Measurements from ENCODE around the gene ALKBH5. TPM values are rescaled to one million over a fixed set of nuclear protein-coding genes. Genes with fewer than 3 reads are reported as not detected.

Gene ALKBH5
- total and polyA plus RNA-seq, 9 of the 15 experiments (the other 6 are each of a cell fraction or from before 2014, with no cell fraction given), result 11.4 to 70.0 (median 47.4) TPM

Other genes with a start within 250 kb of the ALKBH5 start
Only the 7 nearest of the 13 such genes appear.
- gene DRG2, start 95.9 kb upstream of the ALKBH5 start, total RNA-seq (2014; rRNA removed), result 30.5 and 43.1 TPM in 2 replicates
- gene DRG2, start 95.9 kb upstream of the ALKBH5 start, total RNA-seq (2014; rRNA removed; fragmentation: Illumina TruSeq; extraction: Trizol), result 18.0 and 19.3 TPM in 2 replicates
- 29.1 and 30.2 TPM in 2 replicates for gene DRG2, start 95.9 kb upstream of the ALKBH5 start, total RNA-seq (2015; rRNA removed; fragmentation: Illumina TruSeq; extraction: Trizol)
- 36.7 and 37.9 TPM in 2 replicates for gene DRG2, start 95.9 kb upstream of the ALKBH5 start, total RNA-seq (2021)
- 19.0 and 25.2 TPM in 2 replicates for gene DRG2, start 95.9 kb upstream of the ALKBH5 start, polyA plus RNA-seq (2011; rRNA removed)
- gene DRG2, start 95.9 kb upstream of the ALKBH5 start, polyA plus RNA-seq (2014; fragmentation: Illumina TruSeq; extraction: Trizol), result 29.7 and 34.7 TPM in 2 replicates
- gene DRG2, start 95.9 kb upstream of the ALKBH5 start, polyA plus RNA-seq (2014; fragmentation: Nextera tagmentation; extraction: Ambion mirVana), result 10 to 100 TPM in 1 of 2 experiments, 1 to 10 TPM in 1; 6.6 to 16.4 TPM
- 26.1 and 27.5 TPM in 2 replicates for gene DRG2, start 95.9 kb upstream of the ALKBH5 start, polyA plus RNA-seq (2014; rRNA removed)
- 0.04 and 0.05 TPM in 2 replicates for gene MYO15A, start 75.1 kb upstream of the ALKBH5 start, total RNA-seq (2014; rRNA removed)
- 0.10 and 0.11 TPM in 2 replicates for gene MYO15A, start 75.1 kb upstream of the ALKBH5 start, total RNA-seq (2014; rRNA removed; fragmentation: Illumina TruSeq; extraction: Trizol)
- 0.07 TPM in 1 of 2 replicates, not detected in the other for gene MYO15A, start 75.1 kb upstream of the ALKBH5 start, total RNA-seq (2015; rRNA removed; fragmentation: Illumina TruSeq; extraction: Trizol)
- gene MYO15A, start 75.1 kb upstream of the ALKBH5 start, total RNA-seq (2021), result 0.18 and 0.47 TPM in 2 replicates
- 0.88 and 1.1 TPM in 2 replicates for gene MYO15A, start 75.1 kb upstream of the ALKBH5 start, polyA plus RNA-seq (2011; rRNA removed)
- gene MYO15A, start 75.1 kb upstream of the ALKBH5 start, polyA plus RNA-seq (2014; fragmentation: Illumina TruSeq; extraction: Trizol), result 0.39 and 0.40 TPM in 2 replicates
- gene MYO15A, start 75.1 kb upstream of the ALKBH5 start, polyA plus RNA-seq (2014; fragmentation: Nextera tagmentation; extraction: Ambion mirVana), result under 1 TPM in 1 of 2 experiments, not detected in 1; 0.11 TPM
- 0.19 and 1.1 TPM in 2 replicates for gene MYO15A, start 75.1 kb upstream of the ALKBH5 start, polyA plus RNA-seq (2014; rRNA removed)
- 8.2 and 11.3 TPM in 2 replicates for gene LLGL1, start 41.8 kb downstream of the ALKBH5 start, total RNA-seq (2014; rRNA removed)
- gene LLGL1, start 41.8 kb downstream of the ALKBH5 start, total RNA-seq (2014; rRNA removed; fragmentation: Illumina TruSeq; extraction: Trizol), result 1.4 and 1.7 TPM in 2 replicates
- 4.0 and 4.2 TPM in 2 replicates for gene LLGL1, start 41.8 kb downstream of the ALKBH5 start, total RNA-seq (2015; rRNA removed; fragmentation: Illumina TruSeq; extraction: Trizol)
- 12.4 and 12.9 TPM in 2 replicates for gene LLGL1, start 41.8 kb downstream of the ALKBH5 start, total RNA-seq (2021)
- 6.4 and 9.2 TPM in 2 replicates for gene LLGL1, start 41.8 kb downstream of the ALKBH5 start, polyA plus RNA-seq (2011; rRNA removed)
- gene LLGL1, start 41.8 kb downstream of the ALKBH5 start, polyA plus RNA-seq (2014; fragmentation: Illumina TruSeq; extraction: Trizol), result 3.7 and 8.4 TPM in 2 replicates
- gene LLGL1, start 41.8 kb downstream of the ALKBH5 start, polyA plus RNA-seq (2014; fragmentation: Nextera tagmentation; extraction: Ambion mirVana), result under 1 TPM in 1 of 2 experiments, not detected in 1; 0.11 TPM
- 10.7 and 11.9 TPM in 2 replicates for gene LLGL1, start 41.8 kb downstream of the ALKBH5 start, polyA plus RNA-seq (2014; rRNA removed)
- 82.5 and 117 TPM in 2 replicates for gene FLII, start 74.9 kb downstream of the ALKBH5 start, total RNA-seq (2014; rRNA removed)
- 57.2 and 64.8 TPM in 2 replicates for gene FLII, start 74.9 kb downstream of the ALKBH5 start, total RNA-seq (2014; rRNA removed; fragmentation: Illumina TruSeq; extraction: Trizol)
- 65.9 and 71.4 TPM in 2 replicates for gene FLII, start 74.9 kb downstream of the ALKBH5 start, total RNA-seq (2015; rRNA removed; fragmentation: Illumina TruSeq; extraction: Trizol)
- gene FLII, start 74.9 kb downstream of the ALKBH5 start, total RNA-seq (2021), result 116 and 121 TPM in 2 replicates
- gene FLII, start 74.9 kb downstream of the ALKBH5 start, polyA plus RNA-seq (2011; rRNA removed), result 126 and 140 TPM in 2 replicates
- gene FLII, start 74.9 kb downstream of the ALKBH5 start, polyA plus RNA-seq (2014; fragmentation: Illumina TruSeq; extraction: Trizol), result 92.6 and 108 TPM in 2 replicates
- 10 to 100 TPM; 11.7 to 14.4 TPM for gene FLII, start 74.9 kb downstream of the ALKBH5 start, polyA plus RNA-seq (2014; fragmentation: Nextera tagmentation; extraction: Ambion mirVana)
- gene FLII, start 74.9 kb downstream of the ALKBH5 start, polyA plus RNA-seq (2014; rRNA removed), result 86.9 and 88.9 TPM in 2 replicates
- 4.0 and 6.4 TPM in 2 replicates for gene MIEF2, start 76.8 kb downstream of the ALKBH5 start, total RNA-seq (2014; rRNA removed)
- gene MIEF2, start 76.8 kb downstream of the ALKBH5 start, total RNA-seq (2014; rRNA removed; fragmentation: Illumina TruSeq; extraction: Trizol), result 0.77 and 1.2 TPM in 2 replicates
- gene MIEF2, start 76.8 kb downstream of the ALKBH5 start, total RNA-seq (2015; rRNA removed; fragmentation: Illumina TruSeq; extraction: Trizol), result 2.4 and 2.8 TPM in 2 replicates
- 7.8 and 8.2 TPM in 2 replicates for gene MIEF2, start 76.8 kb downstream of the ALKBH5 start, total RNA-seq (2021)
- gene MIEF2, start 76.8 kb downstream of the ALKBH5 start, polyA plus RNA-seq (2011; rRNA removed), result 3.0 and 5.9 TPM in 2 replicates
- 1.6 and 3.6 TPM in 2 replicates for gene MIEF2, start 76.8 kb downstream of the ALKBH5 start, polyA plus RNA-seq (2014; fragmentation: Illumina TruSeq; extraction: Trizol)
- under 1 TPM; 0.10 to 0.21 TPM for gene MIEF2, start 76.8 kb downstream of the ALKBH5 start, polyA plus RNA-seq (2014; fragmentation: Nextera tagmentation; extraction: Ambion mirVana)
- 3.8 and 4.7 TPM in 2 replicates for gene MIEF2, start 76.8 kb downstream of the ALKBH5 start, polyA plus RNA-seq (2014; rRNA removed)
- 25.5 and 33.2 TPM in 2 replicates for gene TOP3A, start 131.2 kb downstream of the ALKBH5 start, total RNA-seq (2014; rRNA removed)
- 24.7 and 25.6 TPM in 2 replicates for gene TOP3A, start 131.2 kb downstream of the ALKBH5 start, total RNA-seq (2014; rRNA removed; fragmentation: Illumina TruSeq; extraction: Trizol)
- 27.0 and 30.0 TPM in 2 replicates for gene TOP3A, start 131.2 kb downstream of the ALKBH5 start, total RNA-seq (2015; rRNA removed; fragmentation: Illumina TruSeq; extraction: Trizol)
- 48.2 and 49.7 TPM in 2 replicates for gene TOP3A, start 131.2 kb downstream of the ALKBH5 start, total RNA-seq (2021)
- 18.3 and 23.0 TPM in 2 replicates for gene TOP3A, start 131.2 kb downstream of the ALKBH5 start, polyA plus RNA-seq (2011; rRNA removed)
- gene TOP3A, start 131.2 kb downstream of the ALKBH5 start, polyA plus RNA-seq (2014; fragmentation: Illumina TruSeq; extraction: Trizol), result 25.8 TPM in 2 replicates
- gene TOP3A, start 131.2 kb downstream of the ALKBH5 start, polyA plus RNA-seq (2014; fragmentation: Nextera tagmentation; extraction: Ambion mirVana), result 1 to 10 TPM; 5.2 to 7.6 TPM
- 16.4 and 22.7 TPM in 2 replicates for gene TOP3A, start 131.2 kb downstream of the ALKBH5 start, polyA plus RNA-seq (2014; rRNA removed)
- gene SMCR8, start 131.5 kb downstream of the ALKBH5 start, total RNA-seq (2014; rRNA removed), result 4.9 and 6.4 TPM in 2 replicates
- gene SMCR8, start 131.5 kb downstream of the ALKBH5 start, total RNA-seq (2014; rRNA removed; fragmentation: Illumina TruSeq; extraction: Trizol), result 4.9 and 5.3 TPM in 2 replicates
- 7.2 and 7.5 TPM in 2 replicates for gene SMCR8, start 131.5 kb downstream of the ALKBH5 start, total RNA-seq (2015; rRNA removed; fragmentation: Illumina TruSeq; extraction: Trizol)
- 7.8 and 8.8 TPM in 2 replicates for gene SMCR8, start 131.5 kb downstream of the ALKBH5 start, total RNA-seq (2021)
- gene SMCR8, start 131.5 kb downstream of the ALKBH5 start, polyA plus RNA-seq (2011; rRNA removed), result 3.8 and 3.9 TPM in 2 replicates
- gene SMCR8, start 131.5 kb downstream of the ALKBH5 start, polyA plus RNA-seq (2014; fragmentation: Illumina TruSeq; extraction: Trizol), result 7.1 and 7.3 TPM in 2 replicates
- gene SMCR8, start 131.5 kb downstream of the ALKBH5 start, polyA plus RNA-seq (2014; fragmentation: Nextera tagmentation; extraction: Ambion mirVana), result under 1 TPM; 0.25 to 0.37 TPM
- gene SMCR8, start 131.5 kb downstream of the ALKBH5 start, polyA plus RNA-seq (2014; rRNA removed), result 3.2 and 4.3 TPM in 2 replicates